UCSD-AML1 (cell line): ENCODE measurements around the gene DIP2C.

Experiments
- DNase-seq: peaks from one replicate; lab custom pipeline; 2025; ENCODE audit not compliant: unreplicated experiment; lab: John Stamatoyannopoulos, UW

The DIP2C gene

DNA sequence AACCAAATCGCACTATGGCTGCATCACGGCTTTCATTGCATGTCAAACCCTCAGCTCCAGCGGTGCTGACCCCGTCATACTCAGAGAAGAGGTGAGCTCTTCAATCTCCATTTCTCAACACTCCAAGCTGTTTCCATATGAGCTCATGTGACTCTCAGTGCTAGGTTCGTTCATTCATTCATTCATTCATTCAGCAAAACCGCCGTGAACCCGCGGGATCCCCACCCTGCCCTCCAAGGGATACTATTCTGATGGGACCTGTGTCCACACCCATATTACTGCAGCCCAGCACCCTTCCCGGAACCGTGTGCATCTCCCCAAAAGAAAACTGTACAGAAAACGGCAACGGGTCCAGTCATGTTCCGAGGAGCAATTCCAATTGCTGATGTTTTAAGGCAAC, 184.7 kb downstream of the DIP2C start:
- DNase-seq: no peak

DNA sequence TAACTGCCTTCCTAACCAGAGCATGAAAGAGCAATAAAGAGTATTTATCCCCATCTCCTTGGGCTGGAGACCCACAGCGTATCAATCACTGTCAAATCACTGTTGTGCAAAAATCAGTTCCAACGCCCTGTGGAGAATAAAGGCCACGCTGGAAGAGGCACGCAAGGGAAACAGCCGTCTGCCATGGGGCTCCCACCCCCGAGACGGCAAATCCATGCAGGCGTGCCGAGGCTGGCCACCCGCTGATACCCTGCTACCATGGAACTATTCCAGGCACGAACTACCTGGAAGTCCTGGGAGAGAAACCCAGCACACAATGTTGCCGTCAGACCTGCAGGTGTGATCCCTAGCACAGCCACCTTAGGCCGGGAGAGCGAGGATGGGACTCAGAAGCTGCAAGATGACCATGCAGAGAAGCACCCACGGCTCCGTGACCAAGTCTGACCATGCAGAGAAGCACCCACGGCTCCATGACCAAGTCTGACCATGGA, 185.3 kb downstream of the DIP2C start:
- no peak for DNase-seq

DNA sequence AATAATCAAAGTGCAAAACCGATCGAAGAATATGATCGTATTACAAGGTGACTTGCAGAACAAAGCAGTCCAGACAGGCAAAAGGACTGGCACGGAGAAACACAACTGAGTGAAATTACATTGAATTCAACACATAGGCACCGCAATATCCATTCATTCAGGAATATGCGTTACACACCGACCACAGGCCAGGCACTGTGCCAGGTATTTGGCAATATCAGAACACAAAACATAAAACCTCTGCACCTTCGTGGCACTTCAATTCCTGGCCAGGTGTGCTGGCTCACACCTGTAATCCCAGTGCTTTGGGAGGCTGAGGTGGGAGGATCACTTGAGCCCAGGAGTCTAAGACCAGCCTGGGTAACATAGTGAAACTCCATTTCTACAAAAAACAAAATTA, 187.9 kb downstream of the DIP2C start:
- DNase-seq: no peak

DNA sequence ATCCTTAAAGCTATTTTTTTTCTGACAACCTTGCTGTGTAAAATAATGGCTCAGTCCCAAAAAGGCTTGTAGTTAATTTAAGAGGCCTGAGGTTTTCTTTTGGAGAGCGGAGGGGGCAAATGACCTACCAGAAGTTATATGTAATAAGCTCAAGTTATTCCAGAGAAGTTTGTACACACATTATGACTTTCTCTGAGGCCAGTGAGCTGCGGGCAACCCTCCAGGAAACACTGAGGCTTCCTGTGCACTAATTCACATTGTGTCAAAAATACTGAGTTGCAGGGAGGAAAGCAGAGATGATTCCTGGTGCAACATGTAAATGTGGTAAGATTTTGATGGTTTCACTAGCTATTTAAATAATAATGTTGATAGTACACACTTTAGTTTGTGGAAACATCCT, 188.6 kb downstream of the DIP2C start:
- peak; percentile 24 for DNase-seq

DNA sequence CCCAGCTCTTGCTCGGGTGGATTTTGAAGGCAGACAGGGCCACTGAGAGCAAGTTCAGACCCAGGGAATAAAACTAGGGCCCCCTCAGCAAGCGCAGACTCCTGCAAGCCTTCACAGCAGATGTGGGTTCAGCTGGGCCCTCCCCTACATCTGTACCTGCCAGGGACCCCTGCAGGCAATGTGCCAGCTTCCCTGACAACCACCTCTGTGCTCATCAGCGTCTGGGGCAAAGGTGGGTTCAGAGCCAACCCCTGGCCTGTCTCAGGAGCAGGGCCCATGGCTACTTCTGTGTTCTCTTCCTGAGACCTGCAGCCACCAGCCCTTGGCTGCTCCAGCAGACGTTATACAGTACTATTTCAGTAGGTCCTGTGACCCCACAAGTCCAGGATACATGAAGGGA, 189.5 kb downstream of the DIP2C start:
- DNase-seq: no peak

DNA sequence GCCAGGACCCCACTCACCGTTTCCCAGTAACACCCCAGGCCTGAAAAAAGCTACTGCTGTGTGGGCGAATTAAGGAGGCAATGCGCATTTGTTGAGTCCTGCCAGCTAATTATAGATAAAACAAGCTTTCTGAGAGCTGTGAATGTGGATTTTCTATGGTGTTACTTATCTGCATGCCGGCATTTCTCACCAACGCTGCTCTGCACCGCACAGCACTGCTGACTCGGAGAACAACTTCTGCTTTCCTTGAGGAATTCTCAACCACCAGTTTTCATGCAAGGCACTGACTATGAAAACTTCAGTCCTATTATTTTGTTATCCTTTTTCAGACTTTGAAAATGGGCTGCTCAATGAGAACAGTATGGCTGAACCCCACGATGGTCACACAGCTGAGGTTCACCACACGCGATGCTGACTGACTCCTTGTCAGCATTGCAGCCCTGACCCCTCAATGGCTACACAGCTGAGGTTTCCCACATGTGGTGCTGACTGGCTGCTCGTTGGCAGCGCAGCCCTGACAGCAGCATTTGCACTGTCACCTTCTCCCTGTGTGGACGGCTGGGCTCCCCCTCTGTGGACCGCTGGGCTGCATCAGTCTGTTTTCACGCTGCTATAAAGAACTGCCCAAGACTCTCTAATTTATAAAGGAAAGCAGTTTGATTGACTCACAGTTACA, 190.6 kb downstream of the DIP2C start:
- DNase-seq: no peak

DNA sequence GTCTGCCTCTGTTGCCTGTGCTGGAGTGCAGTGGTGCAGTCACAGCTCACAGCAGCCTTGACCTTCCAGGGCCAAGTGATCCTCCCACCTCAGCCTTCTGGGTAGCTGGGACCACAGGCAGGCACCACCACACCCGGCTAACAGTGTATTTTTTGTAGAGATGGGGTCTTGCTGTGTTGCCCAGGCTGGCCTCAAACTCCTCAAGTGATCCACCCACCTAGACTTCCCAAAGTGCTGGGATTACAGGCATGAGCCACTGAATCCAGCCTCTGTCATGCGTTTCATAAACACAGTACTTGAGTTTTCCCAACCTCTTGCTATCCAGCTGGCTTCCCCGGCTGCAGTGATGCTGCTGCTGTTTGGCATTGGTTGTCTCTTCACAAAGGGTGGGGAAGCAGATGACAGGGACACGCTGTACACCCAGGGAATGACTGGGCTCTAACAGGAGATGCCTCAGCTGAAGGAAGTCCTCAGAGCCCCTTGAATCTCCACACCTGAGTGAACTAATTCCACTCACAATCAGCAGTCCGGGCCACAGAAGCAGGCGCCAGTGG, 191.5 kb downstream of the DIP2C start:
- no peak for DNase-seq

DNA sequence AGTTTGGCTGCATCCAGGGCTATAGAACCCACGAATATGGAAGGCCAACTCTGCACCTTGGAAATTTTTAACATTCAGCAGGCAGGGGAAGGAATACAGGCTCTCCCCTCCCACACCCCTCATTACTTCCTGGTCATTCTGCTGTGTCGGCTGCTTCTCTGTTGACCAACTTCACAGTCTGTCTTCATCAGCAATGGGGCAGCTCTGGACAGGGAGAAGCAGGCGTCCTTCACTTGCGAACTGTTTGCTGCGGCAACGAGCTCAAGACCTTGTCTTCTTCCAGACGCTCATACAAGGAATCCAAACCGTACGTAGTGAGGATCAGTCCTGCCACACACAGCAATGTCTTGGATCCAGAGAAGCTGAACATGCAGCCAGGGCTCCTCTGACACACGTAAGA, 192.2 kb downstream of the DIP2C start:
- no peak for DNase-seq

DNA sequence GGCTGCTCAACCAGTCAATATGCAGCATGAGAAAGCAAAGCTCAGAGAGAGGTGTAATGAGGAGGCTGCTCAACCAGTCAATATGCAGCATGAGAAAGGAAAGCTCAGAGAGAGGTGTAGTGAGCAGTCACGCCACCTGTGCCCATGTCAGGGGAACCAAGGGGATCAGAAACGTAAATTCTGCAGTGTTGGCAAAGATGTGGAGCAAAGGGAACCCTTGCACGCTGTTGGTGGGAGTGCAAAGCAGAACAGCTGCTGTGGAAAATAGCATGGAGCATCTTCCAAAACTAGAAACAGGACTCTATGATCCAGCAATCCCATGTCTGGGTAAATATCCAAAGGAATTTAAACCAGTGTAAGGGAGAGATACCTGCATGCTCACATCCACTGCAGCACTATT, 194.9 kb downstream of the DIP2C start:
- DNase-seq: no peak

DNA sequence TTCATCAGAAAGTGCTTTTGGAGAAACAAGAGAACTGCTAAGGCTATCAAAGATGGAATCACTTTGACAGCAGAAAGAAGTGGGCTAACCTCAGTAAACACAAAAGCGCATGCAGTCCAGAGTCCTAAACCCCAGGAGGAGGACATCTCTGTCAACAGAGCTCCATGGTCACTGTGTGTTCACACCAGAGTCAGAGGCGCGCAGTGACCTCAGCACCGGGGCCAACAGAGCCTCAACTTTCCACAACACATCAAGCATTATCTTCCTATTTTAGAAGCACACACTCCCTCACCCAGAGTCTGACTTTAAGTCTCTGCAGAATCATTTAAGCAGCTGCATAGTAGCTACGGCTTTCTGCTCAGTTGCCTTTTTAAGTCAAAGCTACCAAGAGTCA, 195.3 kb downstream of the DIP2C start:
- no peak for DNase-seq

DNA sequence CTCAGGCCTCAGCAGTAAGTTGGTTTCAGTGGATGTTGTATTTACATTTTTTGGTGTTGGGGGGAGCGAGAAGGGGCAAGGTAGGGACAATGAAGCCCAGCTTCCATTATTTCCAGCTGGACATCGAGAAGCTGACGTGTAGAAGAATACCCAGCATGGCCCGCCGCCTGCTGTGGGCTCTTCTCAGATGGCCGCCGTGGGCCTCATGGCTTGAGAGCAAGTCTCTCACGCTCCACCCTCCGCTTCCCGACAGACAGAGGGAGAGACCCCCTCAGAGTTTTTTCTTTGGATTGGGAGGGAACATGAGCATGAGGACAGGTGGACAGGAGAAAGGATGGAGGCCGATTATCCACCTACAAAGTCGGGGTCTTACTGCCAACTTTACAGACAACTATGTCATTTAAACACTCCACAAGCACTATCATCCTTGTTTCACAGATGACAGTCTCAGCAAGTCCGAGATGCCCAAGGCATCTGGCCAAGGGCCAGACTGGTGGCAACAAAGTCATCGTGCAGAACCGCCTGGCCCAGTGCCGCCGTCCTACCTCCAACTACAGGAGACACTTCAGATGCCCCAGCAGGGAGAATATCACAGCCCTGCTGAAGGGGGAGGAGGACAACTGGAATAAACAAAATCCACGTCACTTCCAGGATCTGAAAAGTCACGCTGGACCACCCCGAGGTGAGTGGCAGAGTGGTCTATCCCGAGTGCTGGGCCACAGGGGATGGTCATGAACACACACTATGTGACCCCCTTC, 195.9 kb downstream of the DIP2C start:
- no peak for DNase-seq

DNA sequence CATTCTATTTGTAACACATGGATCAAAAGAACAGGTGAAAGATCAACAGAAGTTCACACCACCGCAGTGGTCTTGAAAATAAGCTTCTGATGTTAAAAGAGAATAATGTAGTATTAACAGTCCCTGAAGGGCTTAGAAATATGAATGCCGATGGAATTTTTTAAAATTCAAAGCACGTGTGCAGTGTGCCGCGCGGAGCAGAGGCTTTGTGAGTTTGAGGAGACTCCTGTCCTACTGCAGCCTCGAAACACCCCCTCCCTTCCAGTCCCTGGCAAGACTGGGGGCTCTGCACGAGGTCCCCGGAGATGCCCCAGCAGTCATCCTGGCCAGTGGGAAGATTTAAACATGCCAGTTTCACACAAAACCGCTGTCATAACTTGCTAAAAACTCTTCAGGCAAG, 196.6 kb downstream of the DIP2C start:
- DNase-seq: no peak

DNA sequence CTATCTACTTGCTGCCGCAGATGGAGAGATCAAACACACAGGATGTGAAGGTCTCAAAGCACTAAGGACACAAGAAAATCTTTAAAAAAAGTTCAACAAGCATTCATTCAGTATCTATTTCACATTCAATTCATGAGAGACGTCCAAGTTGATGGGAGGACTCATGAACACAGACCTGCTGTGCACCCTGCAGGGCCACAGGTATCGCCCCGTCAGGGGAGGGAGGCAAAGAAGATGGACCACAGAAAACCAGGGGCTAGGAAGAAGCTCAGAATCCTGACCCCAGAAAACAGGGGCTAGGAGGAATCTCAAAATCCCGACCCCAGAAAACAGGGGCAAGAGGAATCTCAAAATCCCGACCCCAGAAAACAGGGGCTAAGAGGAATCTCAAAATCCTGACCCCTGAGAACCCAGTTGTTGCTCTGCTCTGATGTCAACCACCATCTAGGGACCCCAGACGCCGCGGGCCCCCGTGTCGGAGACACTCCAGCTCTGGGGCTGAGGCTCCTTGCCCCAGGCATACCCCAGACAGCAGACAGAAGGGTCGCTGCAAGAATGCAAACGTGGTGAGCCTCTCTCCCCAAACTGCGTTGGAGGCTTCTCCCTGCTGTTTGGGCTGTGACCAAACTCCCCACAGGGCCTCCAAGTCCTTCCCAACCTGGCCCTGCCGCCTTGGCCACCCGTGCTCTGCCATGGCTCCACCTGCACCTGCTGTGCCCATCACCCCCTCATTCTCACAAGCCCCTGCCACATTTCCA, 197.6 kb downstream of the DIP2C start:
- no peak for DNase-seq

DNA sequence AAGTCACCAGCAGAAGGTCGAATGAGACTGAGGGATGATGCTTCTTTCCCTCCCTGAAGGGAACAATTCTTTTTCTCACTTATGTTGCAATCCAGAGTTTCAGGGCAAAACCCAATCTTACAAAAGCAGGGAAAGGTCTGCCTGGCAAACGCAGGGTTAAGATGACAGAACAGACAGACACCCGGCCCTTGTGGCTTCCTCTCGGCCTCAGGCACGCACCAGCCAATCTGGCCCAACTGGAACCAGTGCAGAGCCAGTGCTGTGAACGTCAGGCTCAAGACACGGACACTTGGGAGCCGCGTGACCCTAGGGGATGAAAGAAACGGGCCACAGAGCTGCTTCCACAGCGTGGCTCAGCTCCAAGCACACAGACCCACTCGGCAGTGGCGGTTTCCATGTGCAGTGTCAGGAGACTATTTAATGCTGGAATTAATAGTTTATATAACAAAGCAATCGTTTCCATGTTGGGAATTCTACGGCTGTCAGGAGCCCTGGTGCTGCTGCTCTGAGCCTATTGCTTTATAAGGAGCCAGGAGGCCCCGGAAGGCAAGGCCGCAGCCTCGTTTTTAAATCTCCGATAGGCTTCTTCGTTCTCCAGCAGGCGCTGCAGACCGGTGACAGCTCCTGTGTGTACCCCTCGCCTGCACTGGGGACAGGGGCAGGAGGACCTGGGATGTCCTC, 198.4 kb downstream of the DIP2C start:
- DNase-seq: no peak

DNA sequence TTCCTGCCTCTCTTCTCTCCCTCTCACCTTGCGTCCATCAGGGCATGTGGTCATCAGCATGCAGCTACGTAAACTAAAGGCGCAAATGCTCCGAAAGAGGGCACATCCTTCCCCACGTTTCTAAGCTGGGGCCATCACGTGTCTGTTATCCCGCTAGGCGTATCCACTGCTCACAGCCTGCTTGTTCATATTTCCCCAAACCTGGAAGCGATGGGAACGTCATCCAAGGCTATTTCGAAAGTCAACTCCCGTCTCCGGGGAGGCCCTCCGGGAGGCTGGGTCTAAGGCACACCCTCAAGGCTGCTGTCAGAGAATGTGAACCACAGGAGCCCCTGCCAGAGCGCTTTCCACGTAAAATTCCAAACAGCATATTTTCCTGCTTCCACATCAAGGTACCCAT, 199.2 kb downstream of the DIP2C start:
- DNase-seq: no peak

DNA sequence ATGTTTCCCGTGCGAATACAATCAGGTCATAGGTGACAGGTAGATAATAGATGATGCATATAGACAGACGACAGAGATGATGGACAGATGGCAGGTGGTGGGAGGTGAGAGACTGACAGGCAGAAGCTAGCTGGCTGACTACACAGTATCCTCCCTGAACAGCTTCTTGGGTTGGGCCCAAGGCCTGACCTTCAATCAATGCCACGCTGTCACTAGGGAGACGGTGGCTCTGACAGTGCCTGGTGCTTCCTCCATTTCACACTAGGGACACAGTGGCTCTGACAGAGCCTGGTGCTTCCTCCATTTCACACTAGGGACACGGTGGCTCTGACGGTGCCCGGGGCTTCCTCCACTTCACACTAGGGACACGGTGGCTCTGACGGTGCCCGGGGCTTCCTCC, 200.1 kb downstream of the DIP2C start:
- DNase-seq: no peak

DNA sequence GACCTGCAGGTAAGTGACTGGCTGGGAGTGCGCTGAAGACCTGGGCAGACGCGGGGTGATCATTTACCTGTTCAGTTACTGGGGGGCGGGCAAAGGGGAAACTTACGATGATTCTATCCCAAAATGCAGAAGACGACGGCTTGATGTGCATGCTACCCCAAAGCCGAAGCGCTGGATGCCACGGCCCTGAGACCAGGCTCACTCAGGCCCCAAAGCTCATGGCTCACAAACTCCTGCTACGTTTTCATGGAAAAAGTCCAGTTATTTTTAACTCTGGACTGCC, 200.6 kb downstream of the DIP2C start:
- DNase-seq: no peak

DNA sequence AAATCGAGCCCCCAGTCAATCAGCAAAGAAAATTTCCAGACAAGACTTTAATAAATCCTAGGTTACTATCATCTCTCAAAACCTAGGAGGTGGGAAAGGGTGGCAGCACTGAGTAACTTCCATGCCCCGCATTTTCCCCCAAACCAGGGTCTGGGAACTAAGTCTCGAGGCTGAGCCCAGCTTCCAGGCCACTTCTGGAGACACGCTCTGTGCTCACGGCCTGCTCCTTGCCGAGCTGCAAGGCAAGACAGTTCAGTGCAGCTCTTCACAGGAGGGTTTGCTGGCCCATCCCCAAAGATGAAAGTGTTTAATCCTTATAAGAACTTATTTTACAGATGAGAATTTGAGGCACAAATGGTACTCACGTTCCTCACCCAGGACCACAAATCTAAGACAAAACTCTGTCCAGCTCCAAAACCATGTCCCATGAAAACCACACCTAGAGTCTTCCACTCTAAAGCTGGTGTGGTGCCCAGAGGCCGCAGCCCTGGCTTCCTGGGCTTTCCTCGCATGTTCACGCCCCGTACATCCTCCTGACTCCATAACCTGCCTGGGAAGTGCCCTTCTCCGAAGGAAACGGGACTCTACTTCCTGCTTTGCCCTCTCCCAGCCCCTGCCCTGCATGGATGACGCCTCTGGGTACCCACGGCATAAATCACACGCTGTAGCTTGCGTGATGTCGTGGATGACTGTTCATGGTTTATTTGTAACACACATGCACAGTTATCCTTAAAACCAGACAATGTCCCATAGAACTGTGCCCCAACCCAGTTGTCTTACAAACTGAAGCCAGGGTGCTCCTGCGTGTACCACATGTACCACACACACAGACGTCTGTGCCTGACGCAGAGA, 201.2 kb downstream of the DIP2C start:
- no peak for DNase-seq

DNA sequence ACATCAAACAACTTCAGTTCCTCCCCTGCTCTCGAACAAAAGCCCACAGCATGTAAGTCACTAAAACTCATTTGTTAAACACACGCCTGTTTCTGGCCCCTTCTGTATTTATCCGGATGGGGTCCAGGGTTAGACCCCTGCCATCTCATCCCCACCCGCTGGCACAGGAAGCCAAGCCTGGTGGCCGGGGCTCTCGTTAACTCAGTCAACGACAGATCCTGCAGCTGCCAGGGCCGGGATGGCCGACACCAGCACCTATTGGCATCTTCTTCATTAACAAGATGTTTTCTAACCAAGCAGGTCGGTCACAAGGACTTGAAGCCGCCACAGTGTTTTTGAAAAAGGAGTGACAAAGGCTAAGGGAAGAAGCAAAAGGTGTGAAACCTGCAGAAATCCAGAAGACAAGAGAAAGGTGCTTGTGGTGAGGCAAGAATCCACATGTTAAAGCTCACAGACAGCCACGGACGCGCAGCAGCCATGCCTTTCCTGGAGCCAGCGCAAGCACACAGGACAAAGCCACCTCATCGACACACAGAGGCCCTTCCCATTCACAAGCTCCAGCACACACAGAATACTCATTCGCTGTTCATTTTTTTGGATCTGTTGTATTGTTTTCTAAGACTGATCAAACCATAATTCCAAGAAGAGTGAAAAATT, 202.7 kb downstream of the DIP2C start:
- DNase-seq: no peak

DNA sequence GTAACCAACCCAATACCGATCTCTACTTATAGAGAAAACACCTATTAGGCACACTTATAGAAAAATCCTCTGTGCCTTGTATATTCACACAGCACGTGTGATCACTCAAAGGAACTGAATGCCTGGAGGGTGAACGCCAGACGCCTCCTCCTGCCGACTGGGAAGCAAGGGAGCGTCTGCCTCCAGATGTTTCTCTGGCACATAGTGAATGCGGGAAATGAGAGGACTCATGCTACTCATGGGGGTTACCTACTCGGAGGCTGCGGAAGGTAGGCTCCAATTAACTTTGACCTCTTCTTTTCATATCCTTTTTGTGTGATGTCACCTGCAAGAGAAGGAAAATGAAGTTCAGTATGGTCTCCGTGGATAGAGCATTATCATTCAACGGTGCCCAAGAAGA, 203.3 kb downstream of the DIP2C start:
- DNase-seq: no peak
